GM12878 (cell line): ENCODE results near the gene CDC25C. TPM values are rescaled to one million over a fixed set of nuclear protein-coding genes. Genes with fewer than 3 reads are reported as not detected.

Source experiments
- CBFB ChIP-seq: IDR thresholded peaks from 2 replicates; pipeline ENCODE4 v1.6.1; 2016; ENCODE audit warnings: antibody characterized with exemption, low read depth
- EGR1 ChIP-seq, 2 experiments: IDR thresholded peaks; 1 replicate in 1 of 2; 2 replicates in 1 of 2; pipeline ENCODE4 v1.6.1; 2011 to 2012; ENCODE audit warnings: low read depth in 2 of 2, low read length in 2 of 2, borderline replicate concordance in 1 of 2, mild to moderate bottlenecking in 1 of 2, moderate library complexity in 1 of 2
- ETV6 ChIP-seq, 2 experiments: fragments of 450-650 bp in 1 of 2; IDR thresholded peaks in 1 of 2; conservative IDR thresholded peaks in 1 of 2; 2 replicates each; pipeline ENCODE4 v1.6.1; 2014; ENCODE audit warnings: antibody characterized with exemption in 1 of 2, borderline replicate concordance in 1 of 2, low read depth in 1 of 2, mild to moderate bottlenecking in 1 of 2, moderate library complexity in 1 of 2
- HDGF ChIP-seq: fragments of 450-650 bp; IDR thresholded peaks from 2 replicates; pipeline ENCODE4 v1.6.1; 2016; ENCODE audit warnings: antibody characterized with exemption
- IKZF1 ChIP-seq: fragments of 450-650 bp; conservative IDR thresholded peaks from 2 replicates; pipeline ENCODE4 v1.6.1; 2017; ENCODE audit warnings: antibody characterized with exemption, mild to moderate bottlenecking
- LARP7 ChIP-seq: fragments of 450-650 bp; IDR thresholded peaks from 2 replicates; pipeline ENCODE4 v1.6.1; 2017; ENCODE audit warnings: mild to moderate bottlenecking
- MEF2A ChIP-seq: IDR thresholded peaks from 2 replicates; pipeline ENCODE4 v1.6.1; 2011; ENCODE audit warnings: low read depth, mild to moderate bottlenecking, low read length, moderate library complexity; ENCODE audit not compliant: insufficient read depth
- NFYA ChIP-seq: IDR thresholded peaks from 2 replicates; pipeline ENCODE4 v1.6.1; 2011; ENCODE audit warnings: low read depth, mild to moderate bottlenecking, low read length, improper control_type of control experiment, borderline replicate concordance
- NFYB ChIP-seq: IDR thresholded peaks from 2 replicates; pipeline ENCODE4 v1.6.1; 2011; ENCODE audit warnings: low read depth, mild to moderate bottlenecking, low read length, improper control_type of control experiment, moderate library complexity; ENCODE audit not compliant: insufficient read depth
- POLR2AphosphoS5 ChIP-seq: IDR thresholded peaks from 2 replicates; pipeline ENCODE4 v1.6.1; 2011; ENCODE audit warnings: mild to moderate bottlenecking, low read length, inconsistent platforms
- RAD51 ChIP-seq: fragments of 450-650 bp; IDR thresholded peaks from 2 replicates; pipeline ENCODE4 v1.6.1; 2016; ENCODE audit warnings: moderate library complexity, mild to moderate bottlenecking, inconsistent platforms
- STAT3 ChIP-seq: IDR thresholded peaks from 2 replicates; pipeline ENCODE4 v1.6.1; 2011; ENCODE audit warnings: low read depth, low read length, improper control_type of control experiment
- ZNF622 ChIP-seq: fragments of 450-650 bp; IDR thresholded peaks from 2 replicates; pipeline ENCODE4 v1.6.1; 2017; ENCODE audit warnings: mild to moderate bottlenecking, inconsistent platforms
- polyA plus RNA-seq, 11 experiments: library from polyadenylated mRNA; depleted of rRNA in 4 of 11; unstranded in 6 of 11; stranded (reverse) in 5 of 11; fragments of >200 nt; fragmentation: Nextera tagmentation in 4 of 11; fragmentation: Illumina TruSeq in 1 of 11; extraction: Ambion mirVana in 4 of 11; extraction: Trizol in 1 of 11; gene quantifications; 1 replicate in 1 of 11; 2 replicates in 10 of 11; pipeline versions ENCODE4 v1.2.1 to v1.2.3, GENCODE V29; 2011 to 2016; ENCODE audit warnings: inconsistent platforms in 2 of 11, missing spikeins in 2 of 11, low read depth in 1 of 11
- total RNA-seq, 4 experiments: library from RNA; depleted of rRNA in 3 of 4; stranded (reverse); fragments of >200 nt in 3 of 4; fragmentation: Illumina TruSeq in 1 of 4; extraction: Trizol in 1 of 4; gene quantifications; 2 replicates each; pipeline versions ENCODE4 v1.2.1 to v1.2.3, GENCODE V29; 2013 to 2021
- TF ChIP-seq, protein P1 (sequence below): fragments of 150-350 bp; IDR thresholded peaks from 2 replicates; pipeline ENCODE4 v1.6.1; 2016; ENCODE audit warnings: low read depth, low read length
- TF ChIP-seq, protein P2 (sequence below): IDR thresholded peaks from 2 replicates; pipeline ENCODE4 v1.6.1; 2011; ENCODE audit warnings: low read depth, mild to moderate bottlenecking, low read length, moderate library complexity, borderline replicate concordance; ENCODE audit errors: extremely low read depth
- TF ChIP-seq, protein P3 (sequence below): IDR thresholded peaks from 2 replicates; pipeline ENCODE4 v1.6.1; 2011; ENCODE audit warnings: low read depth, low read length, improper control_type of control experiment, borderline replicate concordance
- TF ChIP-seq, protein P4 (sequence below): fragments of 450-650 bp; IDR thresholded peaks from 2 replicates; pipeline ENCODE4 v1.6.1; 2016; ENCODE audit warnings: mild to moderate bottlenecking
- TF ChIP-seq, protein P5 (sequence below): fragments of 450-650 bp; formaldehyde crosslinking; IDR thresholded peaks from 2 replicates; pipeline ENCODE4 v1.4.0; 2020; ENCODE audit warnings: mild to moderate bottlenecking, moderate library complexity

Gene CDC25C
- total and polyA plus RNA-seq, 10 of the 15 experiments (the other 5 are each of a cell fraction or from before 2014, with no cell fraction given): 9.2 to 30.7 (median 14.9) TPM

DNA sequence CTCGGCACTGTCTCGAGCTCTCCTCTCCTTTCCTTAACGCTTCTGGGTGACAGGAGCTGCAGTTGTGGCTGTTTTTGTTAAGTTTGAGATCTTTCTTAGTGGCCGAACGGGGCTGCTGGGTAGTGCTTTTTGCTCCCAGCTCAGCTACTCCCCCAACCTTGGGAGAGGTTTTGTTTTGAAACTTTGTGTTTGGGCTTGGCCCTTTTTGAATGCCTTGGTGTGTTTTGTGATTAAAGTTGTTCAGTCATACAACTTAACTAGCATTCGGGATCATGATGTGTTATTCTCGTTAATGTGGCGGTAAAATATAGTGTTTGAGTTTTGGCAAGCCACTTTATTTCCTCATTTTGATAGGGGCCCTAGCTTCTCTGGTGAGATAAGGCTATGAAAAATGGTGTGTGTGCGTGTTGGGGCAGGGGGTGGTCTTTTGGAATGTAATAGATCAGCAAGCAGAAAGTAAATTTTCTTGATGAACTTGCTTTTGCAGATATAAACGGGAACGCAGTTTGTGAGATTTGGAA lies 22.0 kb upstream of the CDC25C start (continued):
- TF ChIP-seq, protein P1, sequence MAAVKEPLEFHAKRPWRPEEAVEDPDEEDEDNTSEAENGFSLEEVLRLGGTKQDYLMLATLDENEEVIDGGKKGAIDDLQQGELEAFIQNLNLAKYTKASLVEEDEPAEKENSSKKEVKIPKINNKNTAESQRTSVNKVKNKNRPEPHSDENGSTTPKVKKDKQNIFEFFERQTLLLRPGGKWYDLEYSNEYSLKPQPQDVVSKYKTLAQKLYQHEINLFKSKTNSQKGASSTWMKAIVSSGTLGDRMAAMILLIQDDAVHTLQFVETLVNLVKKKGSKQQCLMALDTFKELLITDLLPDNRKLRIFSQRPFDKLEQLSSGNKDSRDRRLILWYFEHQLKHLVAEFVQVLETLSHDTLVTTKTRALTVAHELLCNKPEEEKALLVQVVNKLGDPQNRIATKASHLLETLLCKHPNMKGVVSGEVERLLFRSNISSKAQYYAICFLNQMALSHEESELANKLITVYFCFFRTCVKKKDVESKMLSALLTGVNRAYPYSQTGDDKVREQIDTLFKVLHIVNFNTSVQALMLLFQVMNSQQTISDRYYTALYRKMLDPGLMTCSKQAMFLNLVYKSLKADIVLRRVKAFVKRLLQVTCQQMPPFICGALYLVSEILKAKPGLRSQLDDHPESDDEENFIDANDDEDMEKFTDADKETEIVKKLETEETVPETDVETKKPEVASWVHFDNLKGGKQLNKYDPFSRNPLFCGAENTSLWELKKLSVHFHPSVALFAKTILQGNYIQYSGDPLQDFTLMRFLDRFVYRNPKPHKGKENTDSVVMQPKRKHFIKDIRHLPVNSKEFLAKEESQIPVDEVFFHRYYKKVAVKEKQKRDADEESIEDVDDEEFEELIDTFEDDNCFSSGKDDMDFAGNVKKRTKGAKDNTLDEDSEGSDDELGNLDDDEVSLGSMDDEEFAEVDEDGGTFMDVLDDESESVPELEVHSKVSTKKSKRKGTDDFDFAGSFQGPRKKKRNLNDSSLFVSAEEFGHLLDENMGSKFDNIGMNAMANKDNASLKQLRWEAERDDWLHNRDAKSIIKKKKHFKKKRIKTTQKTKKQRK: no peak
- TF ChIP-seq EGR1 (IDR thresholded peaks at IDR 0.05; ENCODE audit: borderline replicate concordance in 1 of 2, low read depth in 2 of 2, low read length in 2 of 2) (no peak), IKZF1 (no peak), POLR2AphosphoS5 (peak; percentile 64; the same call in 1 of the 2 replicates), STAT3 (no peak), NFYA (no peak), LARP7 (no peak), HDGF (no peak), ZNF622 (no peak), NFYB (no peak), RAD51 (no peak), MEF2A (no peak), CBFB (0 out of 2 replicates have a peak, but pooled peaks have one; percentile 1), ETV6 (conservative IDR thresholded peaks at IDR 0.05 in 1 of 2, IDR thresholded peaks at IDR 0.05 in 1 of 2; ENCODE audit: borderline replicate concordance in 1 of 2, low read depth in 1 of 2) (no peak)
- TF ChIP-seq, protein P2, sequence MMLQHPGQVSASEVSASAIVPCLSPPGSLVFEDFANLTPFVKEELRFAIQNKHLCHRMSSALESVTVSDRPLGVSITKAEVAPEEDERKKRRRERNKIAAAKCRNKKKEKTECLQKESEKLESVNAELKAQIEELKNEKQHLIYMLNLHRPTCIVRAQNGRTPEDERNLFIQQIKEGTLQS: no peak
- TF ChIP-seq, protein P3, sequence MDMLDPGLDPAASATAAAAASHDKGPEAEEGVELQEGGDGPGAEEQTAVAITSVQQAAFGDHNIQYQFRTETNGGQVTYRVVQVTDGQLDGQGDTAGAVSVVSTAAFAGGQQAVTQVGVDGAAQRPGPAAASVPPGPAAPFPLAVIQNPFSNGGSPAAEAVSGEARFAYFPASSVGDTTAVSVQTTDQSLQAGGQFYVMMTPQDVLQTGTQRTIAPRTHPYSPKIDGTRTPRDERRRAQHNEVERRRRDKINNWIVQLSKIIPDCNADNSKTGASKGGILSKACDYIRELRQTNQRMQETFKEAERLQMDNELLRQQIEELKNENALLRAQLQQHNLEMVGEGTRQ: no peak
- TF ChIP-seq, protein P4, sequence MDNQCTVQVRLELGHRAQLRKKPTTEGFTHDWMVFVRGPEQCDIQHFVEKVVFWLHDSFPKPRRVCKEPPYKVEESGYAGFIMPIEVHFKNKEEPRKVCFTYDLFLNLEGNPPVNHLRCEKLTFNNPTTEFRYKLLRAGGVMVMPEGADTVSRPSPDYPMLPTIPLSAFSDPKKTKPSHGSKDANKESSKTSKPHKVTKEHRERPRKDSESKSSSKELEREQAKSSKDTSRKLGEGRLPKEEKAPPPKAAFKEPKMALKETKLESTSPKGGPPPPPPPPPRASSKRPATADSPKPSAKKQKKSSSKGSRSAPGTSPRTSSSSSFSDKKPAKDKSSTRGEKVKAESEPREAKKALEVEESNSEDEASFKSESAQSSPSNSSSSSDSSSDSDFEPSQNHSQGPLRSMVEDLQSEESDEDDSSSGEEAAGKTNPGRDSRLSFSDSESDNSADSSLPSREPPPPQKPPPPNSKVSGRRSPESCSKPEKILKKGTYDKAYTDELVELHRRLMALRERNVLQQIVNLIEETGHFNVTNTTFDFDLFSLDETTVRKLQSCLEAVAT: 0 out of 2 replicates have a peak, but pooled peaks have one; percentile 68
- TF ChIP-seq, protein P5, sequence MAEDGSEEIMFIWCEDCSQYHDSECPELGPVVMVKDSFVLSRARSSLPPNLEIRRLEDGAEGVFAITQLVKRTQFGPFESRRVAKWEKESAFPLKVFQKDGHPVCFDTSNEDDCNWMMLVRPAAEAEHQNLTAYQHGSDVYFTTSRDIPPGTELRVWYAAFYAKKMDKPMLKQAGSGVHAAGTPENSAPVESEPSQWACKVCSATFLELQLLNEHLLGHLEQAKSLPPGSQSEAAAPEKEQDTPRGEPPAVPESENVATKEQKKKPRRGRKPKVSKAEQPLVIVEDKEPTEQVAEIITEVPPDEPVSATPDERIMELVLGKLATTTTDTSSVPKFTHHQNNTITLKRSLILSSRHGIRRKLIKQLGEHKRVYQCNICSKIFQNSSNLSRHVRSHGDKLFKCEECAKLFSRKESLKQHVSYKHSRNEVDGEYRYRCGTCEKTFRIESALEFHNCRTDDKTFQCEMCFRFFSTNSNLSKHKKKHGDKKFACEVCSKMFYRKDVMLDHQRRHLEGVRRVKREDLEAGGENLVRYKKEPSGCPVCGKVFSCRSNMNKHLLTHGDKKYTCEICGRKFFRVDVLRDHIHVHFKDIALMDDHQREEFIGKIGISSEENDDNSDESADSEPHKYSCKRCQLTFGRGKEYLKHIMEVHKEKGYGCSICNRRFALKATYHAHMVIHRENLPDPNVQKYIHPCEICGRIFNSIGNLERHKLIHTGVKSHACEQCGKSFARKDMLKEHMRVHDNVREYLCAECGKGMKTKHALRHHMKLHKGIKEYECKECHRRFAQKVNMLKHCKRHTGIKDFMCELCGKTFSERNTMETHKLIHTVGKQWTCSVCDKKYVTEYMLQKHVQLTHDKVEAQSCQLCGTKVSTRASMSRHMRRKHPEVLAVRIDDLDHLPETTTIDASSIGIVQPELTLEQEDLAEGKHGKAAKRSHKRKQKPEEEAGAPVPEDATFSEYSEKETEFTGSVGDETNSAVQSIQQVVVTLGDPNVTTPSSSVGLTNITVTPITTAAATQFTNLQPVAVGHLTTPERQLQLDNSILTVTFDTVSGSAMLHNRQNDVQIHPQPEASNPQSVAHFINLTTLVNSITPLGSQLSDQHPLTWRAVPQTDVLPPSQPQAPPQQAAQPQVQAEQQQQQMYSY: no peak
